GM19035 (cell line): ENCODE data around the gene UGCG.
"Not testable (repeated sequence)": the region's sequence is repeated elsewhere in the genome, so short reads cannot be mapped to it uniquely, and the experiment has no call there.

ENCODE experiments used
- ATAC-seq: cut with Tn5 transposase; IDR thresholded peaks from one replicate; pipeline ENCODE4 v1.9.1; 2021; ENCODE audit not compliant: unreplicated experiment

Gene UGCG

GRCh38 chr9:111917980-111918379 is 21.4 kb downstream of the UGCG start:
- no peak for ATAC-seq

- no peak for ATAC-seq
Measured at GRCh38 chr9:111919875-111920274, 23.3 kb downstream of the UGCG start.

DNA sequence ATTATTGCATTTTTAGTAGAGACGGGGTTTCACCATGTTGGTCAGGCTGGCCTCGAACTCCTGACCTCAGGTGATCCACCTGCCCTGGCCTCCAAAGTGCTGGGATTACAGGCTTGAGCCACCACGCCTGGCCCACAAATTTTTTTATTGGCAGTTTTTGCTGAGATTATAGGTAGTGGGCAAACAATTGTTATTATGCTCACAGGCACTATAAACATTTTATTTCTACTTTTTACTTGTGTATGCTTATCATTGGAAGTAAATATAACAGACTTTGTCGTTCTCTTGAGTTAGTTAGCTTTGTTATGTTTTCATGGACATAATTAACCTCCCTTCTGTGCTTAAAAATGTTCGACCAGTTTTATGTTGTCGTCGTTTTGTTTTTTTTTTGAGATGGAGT is 23.9 kb downstream of the UGCG start:
- no peak for ATAC-seq

- no peak for ATAC-seq
Measured at GRCh38 chr9:111922324-111923013, 25.9 kb downstream of the UGCG start.

GRCh38 chr9:111924281-111924680 is 27.7 kb downstream of the UGCG start:
- no peak for ATAC-seq

- ATAC-seq, result no peak
Measured at GRCh38 chr9:111925017-111925770, 28.6 kb downstream of the UGCG start.

GRCh38 chr9:111925784-111926183 is 29.2 kb downstream of the UGCG start:
- ATAC-seq, result no peak

DNA sequence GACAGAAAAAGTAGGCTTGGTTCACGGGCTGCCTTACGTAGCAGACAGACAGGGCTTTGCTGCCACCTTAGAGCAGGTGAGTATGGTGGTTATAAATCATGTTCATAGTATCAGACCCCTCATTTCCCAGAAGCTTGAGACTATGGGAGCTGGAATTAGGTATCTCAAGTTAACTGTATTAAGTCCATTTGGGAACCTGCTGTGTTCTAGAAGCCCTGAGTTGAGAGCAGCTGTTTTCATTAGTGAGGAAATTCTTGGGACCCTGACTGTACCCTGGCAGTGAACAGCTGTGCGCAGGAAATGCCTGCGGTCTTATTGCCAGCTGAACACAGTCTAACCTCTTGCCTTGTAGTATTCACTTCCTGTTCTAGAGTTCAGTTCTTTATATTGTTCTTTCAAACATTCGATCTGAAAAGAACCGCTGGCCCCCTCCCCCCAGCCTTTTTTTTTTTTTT is 29.8 kb downstream of the UGCG start:
- ATAC-seq, result peak; percentile 97

DNA sequence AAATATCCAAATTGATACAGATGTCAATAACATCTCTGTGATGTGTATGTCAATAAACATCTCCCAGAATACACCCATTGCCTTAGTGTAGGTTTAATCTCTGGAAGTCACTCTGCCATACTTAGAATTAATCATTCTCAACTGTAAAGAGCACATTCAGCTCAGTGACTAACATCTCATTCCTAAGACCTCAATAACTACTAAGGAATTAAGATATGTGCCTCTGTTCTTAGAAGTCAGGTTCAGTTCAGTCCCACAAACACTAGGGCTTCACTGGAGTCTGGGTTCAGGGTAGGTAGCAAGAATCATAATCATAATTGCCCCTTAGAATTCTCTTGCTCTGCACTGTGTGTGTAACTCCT is 31.7 kb downstream of the UGCG start:
- ATAC-seq, result no peak

DNA sequence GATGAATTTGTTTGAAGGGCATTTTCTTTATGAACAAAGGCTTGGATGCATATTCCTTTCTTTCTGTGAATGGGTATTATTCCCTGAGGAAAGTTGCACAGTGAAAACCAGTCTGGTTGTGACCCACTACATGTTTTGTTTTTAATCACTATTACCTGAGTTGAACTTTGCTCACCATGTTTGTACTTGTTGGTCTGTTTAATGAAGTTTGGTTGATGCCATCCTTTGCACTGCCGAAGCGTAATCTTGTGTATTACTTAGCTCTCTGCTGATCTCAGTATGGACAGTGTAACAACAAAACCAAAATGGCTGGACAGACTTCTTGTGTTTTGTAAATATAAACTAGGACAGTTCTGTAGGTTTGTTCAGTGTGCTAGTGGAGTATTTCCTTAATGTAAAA is 38.1 kb downstream of the UGCG start:
- no peak for ATAC-seq

- no peak for ATAC-seq
Measured at GRCh38 chr9:111936391-111936790, 39.8 kb downstream of the UGCG start.

DNA sequence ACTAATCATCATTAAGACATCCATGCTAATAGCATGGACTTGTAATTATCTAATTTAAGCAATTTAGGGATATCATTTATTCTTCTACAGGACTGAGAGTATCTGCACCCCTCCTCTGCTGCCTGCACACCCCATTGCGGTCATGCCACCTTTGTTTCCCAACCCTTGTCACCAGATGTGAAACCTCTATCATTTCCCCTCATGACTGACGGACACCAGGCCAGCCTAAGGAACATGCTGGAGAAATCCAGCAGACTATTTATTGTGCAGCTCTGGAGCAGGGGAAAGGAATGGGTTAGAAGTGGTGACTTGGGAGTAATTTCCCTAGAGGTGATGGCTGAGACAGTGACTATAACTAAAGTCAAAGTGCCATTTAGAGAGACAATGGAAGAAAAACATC is 40.7 kb downstream of the UGCG start:
- ATAC-seq, result no peak

GRCh38 chr9:111937781-111938426 is 41.3 kb downstream of the UGCG start:
- ATAC-seq, result peak; percentile 67

GRCh38 chr9:111938427-111938800 is 41.8 kb downstream of the UGCG start:
- ATAC-seq, result peak; percentile 21

DNA sequence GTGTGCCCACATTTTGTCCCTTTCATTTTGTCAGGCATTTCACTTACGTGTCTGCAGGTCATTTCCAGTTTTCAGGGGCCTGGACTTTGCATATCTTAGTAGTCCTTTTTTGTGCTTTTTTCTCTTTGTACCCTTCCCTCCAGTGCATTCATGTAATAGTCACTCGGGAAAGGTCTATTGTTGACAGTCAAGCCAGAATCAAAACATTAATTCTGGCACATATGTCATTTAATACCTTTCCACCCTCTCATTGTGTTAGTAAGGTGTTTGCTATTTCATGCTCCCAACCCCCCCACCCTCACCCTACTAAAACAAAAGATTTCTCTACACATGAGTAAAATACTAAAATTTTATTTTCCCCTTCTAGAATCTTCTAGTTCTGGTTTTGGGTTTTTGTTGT is 42.7 kb downstream of the UGCG start:
- ATAC-seq, result no peak

DNA sequence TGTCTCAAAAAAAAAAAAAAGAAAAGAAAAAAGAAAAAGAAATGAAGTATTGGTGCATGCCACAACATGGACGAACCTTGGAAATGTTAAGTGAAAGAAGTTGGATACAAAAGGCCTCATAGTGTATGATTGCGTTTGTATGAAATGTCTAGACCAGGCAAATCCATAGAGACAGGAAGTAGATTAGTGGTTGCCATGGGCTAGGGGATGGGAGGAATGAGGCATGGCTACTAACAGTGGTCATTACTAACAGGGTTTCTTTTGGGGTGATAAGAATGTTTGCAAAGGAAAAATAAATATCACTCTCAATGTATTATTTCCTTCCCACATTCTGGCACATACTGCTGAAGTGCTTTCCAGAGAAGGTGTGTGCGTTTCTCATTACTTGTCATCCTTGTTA is 44.1 kb downstream of the UGCG start:
- no peak for ATAC-seq

DNA sequence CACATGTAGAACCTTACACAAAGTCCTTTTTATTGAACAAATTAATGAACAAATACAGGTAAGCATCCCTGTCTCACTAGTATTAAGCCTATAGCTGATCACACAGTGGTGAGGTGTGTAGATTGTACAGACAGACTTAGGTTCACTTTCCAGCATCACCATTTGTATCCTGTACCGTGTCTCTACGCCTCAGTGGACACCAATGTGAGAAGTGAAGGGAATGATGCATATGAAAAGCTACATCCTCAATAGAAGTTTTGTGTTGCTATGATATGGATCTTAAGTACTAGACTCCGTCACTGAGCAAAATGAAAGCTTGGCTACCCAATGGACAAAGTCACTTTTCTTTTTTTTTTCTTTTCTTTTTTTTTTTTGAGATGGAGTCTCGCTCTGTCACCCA is 46.6 kb downstream of the UGCG start:
- no peak for ATAC-seq

- no peak for ATAC-seq
Measured at GRCh38 chr9:111943746-111944145, 47.1 kb downstream of the UGCG start.

DNA sequence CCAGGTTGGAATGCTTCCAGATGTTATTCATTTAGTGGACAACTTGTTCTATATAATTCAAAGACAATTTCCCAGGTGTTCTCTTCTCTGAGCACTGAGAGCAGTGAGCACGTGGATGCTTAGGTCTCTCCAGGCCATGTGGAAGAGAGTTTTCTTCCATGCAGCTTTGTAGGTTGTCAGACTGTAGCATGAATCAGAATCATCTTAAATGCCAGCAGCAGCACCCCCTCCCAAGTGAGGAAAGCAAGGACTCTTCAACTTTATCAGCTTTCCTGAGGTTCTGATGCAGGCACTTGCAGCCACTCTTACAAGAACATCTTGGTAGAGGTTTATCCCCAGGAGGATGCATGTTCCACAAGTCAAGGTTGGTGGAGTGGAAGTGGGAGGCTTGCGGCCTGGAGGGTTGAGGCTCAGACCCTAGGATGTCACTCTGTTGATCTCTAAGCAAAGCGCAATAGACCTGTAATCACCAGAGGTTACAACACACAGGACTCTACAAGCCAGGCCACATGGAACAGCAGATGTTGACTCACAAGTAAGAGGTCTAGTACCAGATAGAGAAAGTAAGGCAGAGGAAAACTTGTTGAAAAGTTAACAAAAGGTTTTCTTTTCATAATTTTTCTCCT is 47.7 kb downstream of the UGCG start:
- no peak for ATAC-seq

GRCh38 chr9:111945216-111945615 is 48.6 kb downstream of the UGCG start:
- peak; percentile 71 for ATAC-seq

GRCh38 chr9:111948109-111948508 is 51.5 kb downstream of the UGCG start:
- ATAC-seq, result not testable (repeated sequence)

GRCh38 chr9:111948951-111949350 is 52.3 kb downstream of the UGCG start:
- ATAC-seq, result no peak
